HL-60 (cell line): Measurements from ENCODE around the gene DAPL1.
"Not testable (repeated sequence)": the region's sequence is repeated elsewhere in the genome, so short reads cannot be mapped to it uniquely, and the experiment has no call there.

Experiments used
- CTCF ChIP-seq: IDR thresholded peaks from one replicate; pipeline ENCODE4 v1.5.1; 2011; ENCODE audit warnings: low read length, control low read depth, inconsistent platforms; ENCODE audit not compliant: insufficient read depth
- POLR2AphosphoS5 ChIP-seq: IDR thresholded peaks from 2 replicates; pipeline ENCODE4 v1.6.1; 2012; ENCODE audit warnings: low read depth

DNA sequence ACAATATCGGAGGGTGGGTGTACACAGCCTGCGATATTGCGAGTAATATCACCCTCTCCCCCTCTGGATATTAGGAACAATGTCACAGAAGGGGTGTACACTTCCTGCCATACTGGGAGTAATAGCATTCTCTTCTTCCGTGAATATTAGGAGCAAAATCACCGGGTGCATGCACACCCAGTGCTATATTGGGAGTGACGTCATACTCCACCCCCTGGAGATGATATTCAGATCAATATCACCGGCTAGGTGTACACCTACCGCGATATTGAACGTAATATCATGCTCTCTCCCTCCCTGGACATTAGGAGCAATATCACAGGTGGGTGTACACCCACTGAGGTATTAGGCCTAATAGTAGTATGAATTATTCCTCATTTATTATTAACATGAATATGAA, 70.4 kb downstream of the DAPL1 start:
- TF ChIP-seq CTCF, POLR2AphosphoS5: not testable (repeated sequence)
